Vagina (tissue), 2 donors: ENCODE results near the gene CYBB. TPM values are rescaled to one million over a fixed set of nuclear protein-coding genes. Genes with fewer than 3 reads are reported as not detected.

Experiments used
- DNase-seq, 2 donors: peaks; one replicate each; pipeline ENCODE4 v3.0.0-alpha.2; 2017; ENCODE audit errors: extremely low spot score in 2 of 2
- H3K27ac ChIP-seq: fragments of 200-600 bp; sonication (generic); one replicate; pipeline ENCODE4 v1.5.1; 2019
- H3K27me3 ChIP-seq: fragments of 200-600 bp; sonication (generic); one replicate; pipeline ENCODE4 v1.5.1; 2019
- H3K36me3 ChIP-seq, 2 donors: fragments of 200-600 bp; sonication (generic); one replicate each; pipeline ENCODE4 v1.5.1; 2017 to 2019
- H3K4me1 ChIP-seq: fragments of 200-600 bp; sonication (generic); one replicate; pipeline ENCODE4 v1.5.1; 2019
- H3K4me3 ChIP-seq, 2 donors: fragments of 200-600 bp; sonication (generic); 1 replicate in 1 of 2; 2 replicates in 1 of 2; pipeline ENCODE4 v1.5.1; 2016 to 2019
- H3K9me3 ChIP-seq: fragments of 200-600 bp; sonication (generic); one replicate; pipeline ENCODE4 v1.5.1; 2019
- POLR2A ChIP-seq, 2 donors: fragments of 450-650 bp; IDR thresholded peaks; one replicate each; pipeline ENCODE4 v1.6.1; 2017; ENCODE audit warnings: antibody characterized with exemption in 2 of 2, mild to moderate bottlenecking in 2 of 2, moderate library complexity in 2 of 2
- POLR2AphosphoS5 ChIP-seq, 2 donors: sonication (generic); formaldehyde crosslinking; IDR thresholded peaks; one replicate each; pipeline ENCODE4 v1.9.0; 2017; ENCODE audit warnings: antibody characterized with exemption in 2 of 2, mild to moderate bottlenecking in 2 of 2, low read depth in 1 of 2; ENCODE audit not compliant: insufficient read depth in 1 of 2
- intact Hi-C: fragments of 100-400 bp; cut with DNase I; formaldehyde crosslinking; loops from one replicate; pipeline ENCODE4 v1.15.1; 2023
- total RNA-seq: library from RNA; depleted of rRNA; stranded (reverse); fragments of >200 nt; gene quantifications from one replicate; pipeline ENCODE4 v1.2.3, GENCODE V29; 2016
- TF ChIP-seq, protein P1 (sequence below), 3 experiments: fragments of 450-650 bp in 2 of 3; fragments of 200-600 bp in 1 of 3; sonication (generic) in 1 of 3; IDR thresholded peaks; one replicate each; pipeline ENCODE4 v1.5.1; 2017 to 2019; ENCODE audit warnings: antibody characterized with exemption in 3 of 3, mild to moderate bottlenecking in 2 of 3, moderate library complexity in 2 of 3

The CYBB gene
- total RNA-seq, 1 donor from 2014 or later = 6.9 TPM

DNA sequence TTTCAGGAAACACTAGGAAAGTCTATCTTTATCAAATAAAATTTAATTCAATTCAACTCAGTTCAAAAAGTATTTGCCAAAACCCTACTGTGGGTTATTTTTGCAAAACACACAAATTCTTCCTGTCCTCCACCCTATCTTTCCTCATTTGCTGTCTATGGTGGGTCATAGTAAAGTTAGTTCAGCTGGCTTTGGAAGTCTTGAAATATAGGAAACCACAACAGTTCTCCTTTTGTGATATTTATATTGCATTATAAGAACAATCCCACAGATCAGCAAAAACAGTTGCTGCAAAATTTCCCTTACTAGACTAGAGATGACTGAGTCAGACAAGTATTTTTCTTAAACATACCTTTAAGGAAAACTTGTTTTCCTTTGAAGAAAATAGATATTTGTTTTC, 22.2 kb downstream of the CYBB start:
- intact Hi-C loops = no loop called here
- Histone ChIP-seq H3K9me3 (no peaks in the 10 kb centered on the region), H3K36me3 (no peaks in the 10 kb centered on the region), H3K4me1 (no peaks in the 10 kb centered on the region), H3K4me3 (no peak overlapping the region), H3K27me3 (no peaks in the 10 kb centered on the region), H3K27ac (no peak overlapping the region)
- TF ChIP-seq POLR2AphosphoS5 (IDR thresholded peaks at IDR 0.05; ENCODE audit: insufficient read depth in 1 of 2, low read depth in 1 of 2) (no peak), POLR2A (IDR thresholded peaks at IDR 0.05) (no peak)
- TF ChIP-seq, protein P1, sequence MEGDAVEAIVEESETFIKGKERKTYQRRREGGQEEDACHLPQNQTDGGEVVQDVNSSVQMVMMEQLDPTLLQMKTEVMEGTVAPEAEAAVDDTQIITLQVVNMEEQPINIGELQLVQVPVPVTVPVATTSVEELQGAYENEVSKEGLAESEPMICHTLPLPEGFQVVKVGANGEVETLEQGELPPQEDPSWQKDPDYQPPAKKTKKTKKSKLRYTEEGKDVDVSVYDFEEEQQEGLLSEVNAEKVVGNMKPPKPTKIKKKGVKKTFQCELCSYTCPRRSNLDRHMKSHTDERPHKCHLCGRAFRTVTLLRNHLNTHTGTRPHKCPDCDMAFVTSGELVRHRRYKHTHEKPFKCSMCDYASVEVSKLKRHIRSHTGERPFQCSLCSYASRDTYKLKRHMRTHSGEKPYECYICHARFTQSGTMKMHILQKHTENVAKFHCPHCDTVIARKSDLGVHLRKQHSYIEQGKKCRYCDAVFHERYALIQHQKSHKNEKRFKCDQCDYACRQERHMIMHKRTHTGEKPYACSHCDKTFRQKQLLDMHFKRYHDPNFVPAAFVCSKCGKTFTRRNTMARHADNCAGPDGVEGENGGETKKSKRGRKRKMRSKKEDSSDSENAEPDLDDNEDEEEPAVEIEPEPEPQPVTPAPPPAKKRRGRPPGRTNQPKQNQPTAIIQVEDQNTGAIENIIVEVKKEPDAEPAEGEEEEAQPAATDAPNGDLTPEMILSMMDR (IDR thresholded peaks at IDR 0.05) = no peak
- DNase-seq = no peak

DNA sequence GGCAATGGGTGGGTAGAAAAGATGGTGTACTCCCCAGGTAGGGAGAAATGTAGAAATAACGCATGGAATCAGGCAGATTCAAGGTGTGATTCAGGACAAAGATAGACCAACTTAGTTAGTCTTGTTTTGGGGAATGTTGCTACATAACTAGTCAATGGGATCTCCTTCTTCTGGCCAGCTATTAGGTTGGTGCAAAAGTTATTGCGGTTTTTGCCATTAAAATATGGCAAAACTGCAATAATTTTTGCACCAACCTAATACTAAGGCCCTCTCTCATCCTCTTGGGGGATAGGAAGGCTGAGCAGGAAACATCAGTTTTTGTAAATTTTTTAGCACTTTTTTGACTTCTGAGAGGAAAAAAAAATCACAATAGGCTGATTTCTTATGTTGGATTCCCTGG, 23.2 kb downstream of the CYBB start:
- no peaks in the 10 kb centered on the region for H3K9me3 ChIP-seq
- no peaks in the 10 kb centered on the region for H3K27me3 ChIP-seq
- no peak overlapping the region for H3K4me3 ChIP-seq
- no peaks in the 10 kb centered on the region for H3K4me1 ChIP-seq
- H3K27ac ChIP-seq = no peak overlapping the region
- H3K36me3 ChIP-seq = no peaks in the 10 kb centered on the region
- DNase-seq = no peak
- intact Hi-C loops = no loop called here
- TF ChIP-seq POLR2AphosphoS5 (IDR thresholded peaks at IDR 0.05; ENCODE audit: insufficient read depth in 1 of 2, low read depth in 1 of 2) (no peak), POLR2A (IDR thresholded peaks at IDR 0.05) (no peak)
- TF ChIP-seq, protein P1 (IDR thresholded peaks at IDR 0.05) = no peak

DNA sequence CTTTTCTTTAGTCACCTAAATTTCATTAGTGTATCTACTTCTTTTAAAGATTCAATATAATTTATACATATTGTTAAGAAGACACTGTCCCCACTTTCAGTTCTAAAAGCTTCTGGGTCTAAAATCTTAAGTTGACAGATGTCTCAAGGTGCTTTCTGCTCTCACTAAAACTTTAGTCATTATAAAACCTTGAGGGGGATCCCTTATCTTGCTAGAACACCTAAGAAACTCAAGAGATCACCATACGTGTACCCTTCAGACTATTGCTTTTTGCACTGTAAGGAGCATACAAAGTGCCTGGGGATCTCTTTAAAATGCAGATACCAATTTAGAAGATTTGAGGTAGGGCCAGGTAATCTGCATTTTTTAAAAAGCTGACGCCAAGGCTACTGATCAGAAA, 30.1 kb downstream of the CYBB start:
- no peak for DNase-seq
- Histone ChIP-seq H3K4me3 (no peak overlapping the region), H3K4me1 (no peaks in the 10 kb centered on the region), H3K9me3 (no peaks in the 10 kb centered on the region), H3K27ac (no peak overlapping the region), H3K27me3 (no peaks in the 10 kb centered on the region), H3K36me3 (no peaks in the 10 kb centered on the region)
- TF ChIP-seq POLR2AphosphoS5 (IDR thresholded peaks at IDR 0.05; ENCODE audit: insufficient read depth in 1 of 2, low read depth in 1 of 2) = no peak
- TF ChIP-seq, protein P1 (IDR thresholded peaks at IDR 0.05) = no peak
- no peak for TF ChIP-seq POLR2A (IDR thresholded peaks at IDR 0.05)
- intact Hi-C loops = no loop called here

DNA sequence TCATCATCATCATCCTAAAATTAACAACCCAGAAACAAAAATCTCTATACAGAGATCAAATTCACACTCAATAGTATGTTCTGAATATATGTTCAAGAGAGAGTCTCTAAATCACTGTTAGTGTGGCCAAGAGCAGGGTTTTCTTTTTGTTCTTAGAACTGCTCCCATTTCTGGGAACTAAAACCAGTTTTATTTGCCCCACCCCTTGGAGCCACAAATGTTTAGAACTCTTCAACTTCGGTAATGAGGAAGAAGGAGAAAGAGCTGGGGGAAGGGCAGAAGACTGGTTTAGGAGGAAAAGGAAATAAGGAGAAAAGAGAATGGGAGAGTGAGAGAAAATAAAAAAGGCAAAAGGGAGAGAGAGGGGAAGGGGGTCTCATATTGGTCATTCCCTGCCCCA, 32.3 kb downstream of the CYBB start:
- Histone ChIP-seq H3K4me3 (no peak overlapping the region), H3K36me3 (no peaks in the 10 kb centered on the region), H3K27me3 (no peaks in the 10 kb centered on the region), H3K27ac (no peak overlapping the region), H3K9me3 (no peaks in the 10 kb centered on the region), H3K4me1 (no peaks in the 10 kb centered on the region)
- intact Hi-C loops = no loop called here
- TF ChIP-seq POLR2AphosphoS5 (IDR thresholded peaks at IDR 0.05; ENCODE audit: insufficient read depth in 1 of 2, low read depth in 1 of 2) = no peak
- TF ChIP-seq, protein P1 (IDR thresholded peaks at IDR 0.05) = no peak
- DNase-seq = no peak

DNA sequence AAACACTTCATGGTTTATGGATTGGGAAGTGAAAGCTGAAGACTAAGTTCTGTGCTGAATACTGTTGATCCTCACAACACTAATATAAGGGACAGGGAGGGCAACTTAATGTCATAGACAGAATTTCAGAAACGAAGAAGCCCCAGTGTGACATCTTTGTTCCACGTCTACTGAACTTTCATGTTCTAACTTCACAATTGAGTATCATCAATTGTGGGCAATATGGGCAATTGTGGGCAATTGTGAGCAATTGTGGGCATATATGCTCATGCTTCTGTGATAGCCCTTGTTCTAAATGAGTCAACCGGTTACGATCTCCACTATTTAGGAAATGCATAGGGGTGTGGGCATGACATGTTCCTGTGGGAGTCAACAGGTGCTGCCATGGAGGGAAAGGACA, 33.7 kb downstream of the CYBB start:
- Histone ChIP-seq H3K27ac (no peak overlapping the region), H3K4me3 (no peak overlapping the region), H3K36me3 (no peaks in the 10 kb centered on the region), H3K27me3 (no peaks in the 10 kb centered on the region), H3K4me1 (no peaks in the 10 kb centered on the region), H3K9me3 (no peaks in the 10 kb centered on the region)
- no peak for DNase-seq
- intact Hi-C loops = no loop called here
- no peak for TF ChIP-seq POLR2AphosphoS5 (IDR thresholded peaks at IDR 0.05; ENCODE audit: insufficient read depth in 1 of 2, low read depth in 1 of 2)
- TF ChIP-seq, protein P1 (IDR thresholded peaks at IDR 0.05) = no peak
- no peak for TF ChIP-seq POLR2A (IDR thresholded peaks at IDR 0.05)
